ENCODE data around the gene MAPK7. TPM values are rescaled to one million over a fixed set of nuclear protein-coding genes. Genes with fewer than 3 reads are reported as not detected.

The MAPK7 gene
- total RNA-seq, 1 experiment from 2014 or later, result 23.3 TPM

GRCh38 chr17:19364699-19365498 lies 13.4 kb upstream of the MAPK7 start:
- no peak overlapping the region for H3K27ac ChIP-seq
- 0 out of 2 replicates have a peak, but pooled peaks cover under 1% of the 10 kb centered on the region for H3K36me3 ChIP-seq (ENCODE audit: low read depth)
- H2AFZ ChIP-seq, result no peak overlapping the region
- CTCF ChIA-PET, result interaction anchor here (0.6 kb wide), 1 partner anchor 389 kb away, joined by 3 read pairs; no protein-coding TSS in a partner anchor
- H3K4me3 ChIP-seq, result no peak overlapping the region
- H3K4me2 ChIP-seq, result no peak overlapping the region
- POLR2A ChIA-PET (ENCODE audit: unreplicated experiment), result interaction anchor here (0.6 kb wide), 1 partner anchor 29 kb away, joined by 5 read pairs; no protein-coding TSS in a partner anchor
- no TSS peak for BruUV-seq (replicated peaks)
- H3K27me3 ChIP-seq (ENCODE audit: insufficient read depth, low read depth), result no peaks in the 10 kb centered on the region
- intact Hi-C loops (cut with micrococcal nuclease; ENCODE audit: unreplicated experiment), result loop anchor here (5.0 kb wide), 2 partner anchors 287 to 387 kb away; no protein-coding TSS in a partner anchor
- H3K79me2 ChIP-seq (ENCODE audit: low read depth), result peaks cover 16% of the 10 kb centered on the region
- no peaks in the 10 kb centered on the region for H4K20me1 ChIP-seq (ENCODE audit: insufficient read depth)
- H3F3A ChIP-seq (ENCODE audit: insufficient read depth, low read depth), result peaks cover 6% of the 10 kb centered on the region
- H3K9me2 ChIP-seq (ENCODE audit: insufficient read depth), result no peaks in the 10 kb centered on the region
- peaks cover 13% of the 10 kb centered on the region for H3K4me1 ChIP-seq (replicated peaks; ENCODE audit: insufficient read depth)
- DNase-seq, result no peak
- no peaks in the 10 kb centered on the region for H3K9me3 ChIP-seq (ENCODE audit: insufficient read depth, low read depth)
- no peak for TF ChIP-seq EZH2 (IDR thresholded peaks at IDR 0.05; ENCODE audit: low read depth)
- no peak for TF ChIP-seq CTCF (conservative IDR thresholded peaks at IDR 0.05)

GRCh38 chr17:19365499-19365817 lies 12.8 kb upstream of the MAPK7 start:
- Histone ChIP-seq H3K9me2 (ENCODE audit: insufficient read depth) (no peaks in the 10 kb centered on the region), H3K36me3 (ENCODE audit: low read depth) (no peaks in the 10 kb centered on the region), H3F3A (ENCODE audit: insufficient read depth, low read depth) (peaks cover 6% of the 10 kb centered on the region), H2AFZ (no peak overlapping the region), H3K79me2 (ENCODE audit: low read depth) (peaks cover 16% of the 10 kb centered on the region), H3K4me2 (no peak overlapping the region), H3K4me3 (no peak overlapping the region), H3K4me1 (replicated peaks; ENCODE audit: insufficient read depth) (peaks cover 13% of the 10 kb centered on the region), H3K27me3 (ENCODE audit: insufficient read depth, low read depth) (no peaks in the 10 kb centered on the region), H3K9me3 (ENCODE audit: insufficient read depth, low read depth) (no peaks in the 10 kb centered on the region), H4K20me1 (ENCODE audit: insufficient read depth) (no peaks in the 10 kb centered on the region), H3K27ac (no peak overlapping the region)
- no TSS peak for BruUV-seq (replicated peaks)
- no peak for DNase-seq
- intact Hi-C loops (cut with micrococcal nuclease; ENCODE audit: unreplicated experiment), result no loop called here
- CTCF ChIA-PET, result no interaction called here
- POLR2A ChIA-PET (ENCODE audit: unreplicated experiment), result no interaction called here
- TF ChIP-seq EZH2 (IDR thresholded peaks at IDR 0.05; ENCODE audit: low read depth) (no peak), CTCF (conservative IDR thresholded peaks at IDR 0.05) (no peak)

DNA sequence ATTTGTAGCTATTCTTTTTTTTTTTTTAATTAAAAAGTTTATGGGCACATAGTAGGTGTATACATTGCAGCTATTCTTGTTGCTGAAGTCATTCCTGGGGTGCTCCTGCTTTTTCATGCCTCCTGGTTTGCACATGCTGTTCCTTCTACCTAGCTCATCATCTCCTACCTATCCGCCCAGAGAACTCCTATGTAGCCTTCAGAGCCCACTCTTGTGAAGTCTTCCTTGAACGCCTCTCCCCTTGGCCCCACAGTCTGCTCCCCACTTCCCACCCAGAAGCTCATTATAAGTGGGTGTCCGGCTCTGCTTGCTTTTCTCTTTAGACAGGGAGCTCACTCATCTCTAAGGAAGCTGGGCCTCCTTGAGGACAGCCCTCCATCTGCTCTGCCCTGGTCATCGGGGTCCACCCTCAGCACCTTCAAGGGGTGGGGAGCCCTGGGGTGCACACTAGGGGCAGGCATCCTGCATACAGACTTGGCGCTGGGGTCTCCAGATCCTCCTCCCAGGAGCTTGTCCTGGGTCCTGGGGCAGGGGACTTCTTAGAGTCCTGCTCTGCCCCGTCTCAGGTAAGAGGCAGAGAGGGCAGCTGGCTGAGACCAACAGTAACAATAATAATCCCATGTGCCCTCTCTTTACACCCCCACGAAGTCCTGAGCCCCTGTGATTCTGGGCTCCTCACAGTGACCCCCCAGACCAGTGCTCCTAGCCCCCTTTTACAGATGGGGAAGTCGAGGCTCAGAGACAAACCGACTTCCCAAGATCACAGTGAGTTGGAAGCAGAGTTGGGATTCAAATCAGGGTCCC lies 12.3 kb upstream of the MAPK7 start:
- Histone ChIP-seq H3K9me3 (ENCODE audit: insufficient read depth, low read depth) (no peaks in the 10 kb centered on the region), H4K20me1 (ENCODE audit: insufficient read depth) (no peaks in the 10 kb centered on the region), H3K4me1 (replicated peaks; ENCODE audit: insufficient read depth) (peaks cover 13% of the 10 kb centered on the region), H3K4me2 (no peak overlapping the region), H3K27me3 (ENCODE audit: insufficient read depth, low read depth) (no peaks in the 10 kb centered on the region), H3K9me2 (ENCODE audit: insufficient read depth) (no peaks in the 10 kb centered on the region), H3K27ac (no peak overlapping the region), H3K79me2 (ENCODE audit: low read depth) (peaks cover 11% of the 10 kb centered on the region), H3K36me3 (ENCODE audit: low read depth) (no peaks in the 10 kb centered on the region), H3F3A (ENCODE audit: insufficient read depth, low read depth) (peaks cover 6% of the 10 kb centered on the region), H2AFZ (no peak overlapping the region), H3K4me3 (no peak overlapping the region)
- no peak for DNase-seq
- ChIA-PET POLR2A (ENCODE audit: unreplicated experiment) (no interaction called here), CTCF (no interaction called here)
- TF ChIP-seq CTCF (conservative IDR thresholded peaks at IDR 0.05) (no peak), EZH2 (IDR thresholded peaks at IDR 0.05; ENCODE audit: low read depth) (no peak)
- intact Hi-C loops (cut with micrococcal nuclease; ENCODE audit: unreplicated experiment), result no loop called here
- no TSS peak for BruUV-seq (replicated peaks)
